NCI-H524 treated with DMSO at 0.1 percent for 48 hours (cell line): ENCODE measurements around the gene SEPTIN5.

Experiments used
- DNase-seq: peaks from one replicate; lab custom pipeline; 2025; lab: John Stamatoyannopoulos, UW

SEPTIN5 gene

DNA sequence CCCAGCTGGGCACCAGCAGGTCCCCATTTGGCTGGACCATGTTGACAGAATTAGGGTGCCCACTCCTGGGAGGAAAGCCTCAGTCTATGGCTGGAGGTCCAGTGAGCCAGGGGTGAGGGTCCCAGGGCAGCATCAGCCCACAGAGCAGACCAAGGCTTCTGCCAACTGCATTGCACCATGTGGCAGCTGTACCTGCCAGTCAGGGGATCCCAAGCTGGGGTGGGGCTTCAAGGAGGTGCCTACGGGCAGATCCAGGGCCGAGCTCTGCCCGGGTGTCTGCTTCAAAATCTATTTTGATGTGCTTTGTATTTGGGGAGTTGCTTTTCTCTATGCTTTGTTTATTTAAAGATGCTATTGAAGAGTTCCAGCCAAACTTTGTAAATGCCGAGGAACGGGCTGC is 19.5 kb downstream of the SEPTIN5 start:
- no peak for DNase-seq

DNA sequence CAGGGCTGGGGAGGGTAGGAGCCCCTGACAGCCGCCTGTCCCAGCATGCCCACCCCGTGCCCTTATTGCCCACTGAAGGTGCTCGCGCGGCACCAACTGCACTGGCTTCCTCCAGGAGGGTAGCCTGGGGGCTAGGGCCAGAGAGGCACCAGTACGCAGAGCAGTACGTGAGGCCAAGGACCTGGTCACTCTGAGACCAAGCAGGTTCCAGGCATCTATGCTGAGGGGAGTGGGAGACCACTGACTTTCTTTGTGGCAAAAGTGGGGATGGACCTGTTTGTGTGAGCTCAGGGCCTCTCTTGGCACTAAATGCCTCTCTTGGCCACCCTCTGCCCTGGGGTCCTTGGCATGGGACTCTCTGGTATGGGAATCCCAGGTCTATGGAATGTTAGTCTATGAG is 19.9 kb downstream of the SEPTIN5 start:
- no peak for DNase-seq

DNA sequence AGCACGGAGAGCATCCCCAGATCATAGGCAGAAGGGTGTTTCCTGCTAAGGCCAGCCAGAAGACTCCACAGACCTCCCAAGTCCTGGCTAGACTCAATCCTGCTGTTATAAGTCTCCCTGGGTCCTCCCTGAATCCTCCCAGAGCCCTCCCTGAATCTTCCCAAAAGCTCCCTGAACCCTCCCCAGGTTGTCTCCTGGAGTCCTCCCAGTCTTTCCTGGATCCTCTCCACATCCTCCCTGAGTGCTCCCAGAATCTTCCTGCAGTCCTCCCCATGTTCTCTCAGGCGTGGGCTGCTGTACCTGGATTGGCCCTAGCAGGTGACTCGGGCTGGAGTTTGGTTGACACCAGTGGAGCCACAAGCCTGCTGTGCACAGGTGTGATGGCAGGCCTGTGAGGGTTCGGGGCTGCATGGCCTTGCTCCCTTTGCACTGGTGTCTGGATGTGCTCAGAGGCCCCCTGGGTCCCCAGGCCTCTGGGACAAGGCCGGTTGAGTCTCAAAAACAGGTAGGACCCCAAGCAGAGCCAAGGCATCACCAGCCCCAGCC is 20.6 kb downstream of the SEPTIN5 start:
- no peak for DNase-seq

DNA sequence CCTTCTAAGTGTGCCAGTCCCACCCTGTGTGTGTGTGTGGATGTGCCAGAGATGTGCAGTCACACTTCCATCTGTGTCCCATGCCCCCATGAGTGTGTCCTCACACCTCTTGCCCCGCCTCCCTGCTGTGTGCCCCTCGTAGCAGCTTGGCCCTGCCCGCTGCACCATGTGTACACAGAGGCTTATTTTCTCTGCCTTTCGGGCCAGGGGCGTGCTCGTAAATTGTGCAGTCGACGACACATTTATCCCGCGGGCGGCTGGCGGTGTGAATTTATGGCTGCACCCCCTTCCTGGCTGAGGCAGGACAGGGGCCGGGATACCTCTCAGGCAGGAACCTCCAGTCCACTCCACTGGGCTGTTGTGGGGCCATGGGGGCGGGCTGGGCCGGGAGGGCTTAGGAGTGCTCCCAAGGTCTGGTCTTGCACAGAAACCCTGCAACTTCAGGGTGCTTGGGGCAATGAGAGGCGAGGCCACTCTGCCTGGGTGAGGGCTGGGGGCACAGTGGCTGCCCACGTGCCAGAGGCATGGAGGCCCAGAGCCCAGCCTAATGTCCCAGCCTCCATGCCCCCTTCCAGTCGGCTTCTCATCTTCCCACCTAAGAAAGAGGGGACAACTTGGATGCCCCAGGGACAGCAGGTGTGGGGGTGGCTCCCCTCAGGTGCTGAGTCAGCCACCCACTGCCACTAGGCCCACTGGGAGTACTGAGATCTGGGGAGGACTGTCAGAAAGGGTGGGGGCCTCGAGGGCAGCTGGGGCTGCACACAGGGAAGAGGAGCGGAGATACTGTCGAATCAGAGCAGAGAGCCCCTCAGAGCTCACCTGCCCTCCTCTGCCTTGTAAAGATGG is 21.6 kb downstream of the SEPTIN5 start:
- no peak for DNase-seq

DNA sequence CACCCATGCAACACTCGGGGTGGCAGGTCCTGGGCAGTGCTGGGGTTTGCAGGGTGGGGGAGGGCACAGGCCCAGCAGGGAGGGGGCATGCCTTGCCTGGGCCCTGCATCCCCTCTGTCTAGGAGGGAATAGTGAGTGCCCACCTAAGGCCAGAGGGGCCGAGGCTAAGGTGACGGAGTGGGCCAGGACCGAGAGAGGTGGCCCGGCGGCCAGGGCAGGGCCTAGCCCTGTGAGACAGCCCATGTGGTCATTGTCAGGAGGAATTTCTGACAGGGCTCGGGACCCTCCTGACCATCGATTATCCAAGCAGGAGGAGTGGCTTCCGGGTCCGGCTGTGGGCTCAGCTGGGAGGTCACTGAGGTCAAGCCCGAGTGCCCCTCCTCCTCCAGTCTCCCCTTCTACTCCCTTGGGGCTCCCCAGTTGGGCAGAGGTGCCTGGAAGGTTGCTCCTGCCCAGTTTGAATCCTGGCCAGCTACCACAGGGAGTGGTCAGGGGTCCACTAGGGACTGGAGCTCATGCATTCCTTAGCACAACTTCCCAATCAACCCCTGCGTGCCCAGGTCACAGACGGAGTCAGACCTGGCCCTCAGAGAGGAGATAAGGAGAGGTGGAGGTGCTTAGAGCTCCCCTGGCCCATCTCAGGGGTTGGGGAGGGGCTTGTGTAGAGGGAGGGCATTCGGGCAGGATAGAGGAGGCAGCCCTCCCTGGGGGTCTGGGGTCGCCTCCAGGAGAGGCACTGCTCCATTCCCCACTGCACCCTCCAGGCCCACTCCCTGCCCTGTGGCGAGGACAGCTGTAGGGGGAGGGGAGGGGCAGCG is 23.8 kb downstream of the SEPTIN5 start:
- no peak for DNase-seq

DNA sequence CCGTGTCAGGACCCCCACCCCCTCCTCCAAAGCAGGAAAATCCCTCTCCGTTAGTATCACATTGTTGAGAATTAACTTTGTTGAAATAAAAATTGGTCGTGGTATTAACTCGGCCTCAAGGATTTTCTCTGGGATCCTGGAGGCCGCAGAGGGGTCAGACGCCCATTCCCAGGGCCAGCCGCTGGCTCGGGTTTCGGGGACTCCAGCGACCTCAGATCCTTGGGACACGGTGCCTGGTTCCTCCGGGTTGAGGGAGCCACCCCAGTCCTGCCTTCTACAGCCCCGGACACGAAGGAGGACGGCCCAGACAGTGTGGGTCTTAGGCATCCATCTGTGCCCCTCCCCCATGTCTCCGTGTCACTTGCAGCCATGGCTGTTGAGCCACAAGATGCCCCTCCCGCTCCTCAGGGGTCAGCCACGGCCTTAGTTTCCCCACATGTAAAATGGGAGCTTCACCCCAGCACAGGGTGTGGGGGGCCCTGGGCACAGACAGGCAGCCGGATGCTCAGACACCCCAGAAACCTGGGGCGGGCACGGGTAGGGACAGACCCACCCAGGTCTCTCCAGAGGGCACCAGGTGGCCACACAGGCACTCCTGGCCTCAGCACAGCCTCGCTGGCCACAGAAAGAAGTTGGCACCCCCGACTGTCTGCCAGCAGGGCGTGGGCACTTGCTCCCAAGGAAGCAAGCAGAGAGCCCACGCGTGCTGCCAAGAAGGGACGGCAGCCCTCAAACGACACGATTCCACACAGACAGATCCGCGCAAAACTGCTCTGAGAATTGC is 24.6 kb downstream of the SEPTIN5 start:
- no peak for DNase-seq

DNA sequence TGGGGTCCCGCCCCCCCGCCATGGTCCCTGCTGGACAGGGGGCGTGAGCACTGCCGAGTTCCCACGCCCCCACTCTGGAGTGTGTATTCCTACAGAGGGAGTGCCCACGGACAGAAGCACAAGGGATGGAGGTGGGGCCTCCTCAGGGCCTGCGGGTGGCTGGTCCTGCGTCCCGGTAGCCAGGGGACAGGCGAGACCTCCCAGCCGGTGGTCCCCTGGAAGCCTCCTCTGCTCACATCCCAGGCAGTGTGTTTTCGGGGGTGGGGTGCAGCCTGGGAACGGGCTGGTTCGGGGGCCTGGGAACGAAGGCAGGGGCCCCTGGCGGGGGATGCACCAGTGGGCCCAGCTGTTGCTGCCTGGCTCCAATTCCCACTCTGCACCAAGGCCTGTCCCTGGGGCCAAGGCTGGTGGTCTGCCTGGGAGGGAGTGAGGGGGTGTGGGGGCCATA is 25.2 kb downstream of the SEPTIN5 start:
- no peak for DNase-seq

DNA sequence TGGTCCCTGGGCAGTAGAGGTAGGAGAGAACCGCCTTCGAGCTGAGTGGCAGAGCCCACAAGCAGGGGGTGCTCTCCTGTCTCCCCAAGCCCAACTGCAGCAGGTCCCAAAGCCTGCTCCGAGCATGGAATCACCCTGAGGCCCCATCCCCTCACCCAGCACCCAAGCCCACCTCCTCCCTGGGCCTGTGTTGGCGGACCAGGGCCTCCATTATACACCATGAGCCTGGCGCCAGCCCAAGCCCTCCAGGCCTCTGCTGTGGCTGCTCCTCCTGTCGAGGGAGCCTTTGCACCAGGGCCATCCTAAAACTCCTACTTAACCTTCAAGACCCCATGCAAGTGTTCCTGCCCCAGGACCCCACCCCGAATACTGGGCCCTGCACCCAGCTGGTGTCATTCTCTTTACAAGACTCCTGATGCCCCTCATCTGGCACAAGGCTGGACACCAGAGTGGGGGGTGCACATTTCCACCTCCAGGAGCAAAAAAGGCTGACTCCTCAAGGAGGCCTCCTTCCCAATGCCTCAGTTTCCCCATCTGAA is 25.7 kb downstream of the SEPTIN5 start:
- DNase-seq = no peak

DNA sequence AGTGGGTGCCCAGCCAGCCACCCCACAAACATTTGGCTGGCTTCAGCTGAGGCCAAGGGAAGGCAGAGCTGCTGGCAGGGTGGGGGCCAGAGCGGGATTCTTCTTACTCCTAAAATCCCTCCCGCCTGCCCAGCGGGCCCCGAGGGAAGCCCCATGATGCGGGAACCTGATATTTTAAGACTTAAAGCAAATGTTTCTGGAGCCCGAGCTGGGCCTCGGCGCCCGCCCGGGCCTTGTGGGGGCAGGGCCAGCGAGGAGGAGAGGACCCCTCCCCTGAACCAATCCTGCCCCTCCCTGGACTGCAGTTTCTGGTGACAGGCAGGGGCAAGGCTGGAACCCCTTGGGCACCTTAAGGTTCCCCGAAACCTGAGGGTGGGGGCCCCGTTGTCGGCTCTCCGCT is 26.3 kb downstream of the SEPTIN5 start:
- DNase-seq = no peak

DNA sequence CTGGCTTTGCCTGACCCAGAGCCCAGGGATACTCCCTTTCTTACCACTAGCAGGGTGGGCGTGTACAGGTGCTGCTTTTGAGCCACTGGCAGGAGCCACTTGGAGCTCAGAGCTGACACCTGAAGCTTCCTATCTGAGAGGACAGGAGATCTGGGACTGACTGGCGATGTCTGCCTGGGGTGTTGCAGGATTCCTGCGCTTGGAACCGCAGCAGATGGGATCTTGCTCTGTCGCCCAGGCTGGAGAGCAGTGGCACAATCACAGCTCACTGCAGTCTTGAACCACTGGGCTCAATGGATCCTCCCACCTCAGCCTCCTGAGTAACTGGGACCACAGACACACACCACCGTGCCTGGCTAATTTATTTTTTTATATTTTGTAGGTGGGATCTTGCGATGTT is 26.8 kb downstream of the SEPTIN5 start:
- DNase-seq = no peak

DNA sequence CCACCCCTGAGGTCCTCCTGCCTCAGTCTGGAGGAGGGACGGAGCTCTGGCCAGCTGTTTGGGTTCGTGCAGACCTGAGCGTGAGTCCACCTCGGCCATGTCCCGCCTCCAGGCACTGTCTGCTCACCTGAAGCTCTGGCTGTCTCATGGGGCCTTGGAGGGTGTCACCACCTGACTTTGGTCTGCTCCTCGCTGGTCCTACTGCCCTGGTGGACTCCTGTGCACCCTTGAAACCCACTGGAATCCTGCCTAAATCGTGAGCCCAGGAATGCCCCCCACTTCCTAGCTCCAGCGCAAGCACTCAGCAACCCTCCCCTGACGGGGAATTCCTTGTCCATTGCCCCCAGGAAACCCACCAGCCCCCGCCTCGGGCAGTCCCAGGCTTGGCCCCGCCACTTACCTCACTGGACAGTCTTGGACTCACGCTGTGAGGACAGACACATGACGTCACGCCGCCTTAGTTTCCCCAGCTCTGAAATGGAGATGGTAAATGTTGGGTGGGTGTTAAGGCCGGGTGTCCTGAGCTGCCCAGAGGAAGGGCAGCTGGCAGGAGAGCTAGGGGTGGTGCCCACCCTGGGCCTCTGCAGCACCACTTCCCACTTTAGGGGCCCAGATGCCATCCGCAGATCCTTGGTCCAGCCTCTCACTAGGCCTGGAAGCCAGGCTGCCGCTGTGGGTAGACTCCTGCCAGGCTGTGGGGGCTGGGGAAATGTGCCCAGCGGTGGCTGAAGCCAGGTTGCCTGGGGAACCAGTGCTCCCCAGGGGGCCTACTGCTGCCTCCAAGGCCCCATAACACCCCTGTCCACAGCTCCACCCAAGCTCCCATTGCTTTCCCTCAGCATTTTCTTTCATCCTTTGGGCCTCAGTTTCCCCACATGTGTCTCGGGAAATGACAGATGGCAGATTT is 28.1 kb downstream of the SEPTIN5 start:
- no peak for DNase-seq

DNA sequence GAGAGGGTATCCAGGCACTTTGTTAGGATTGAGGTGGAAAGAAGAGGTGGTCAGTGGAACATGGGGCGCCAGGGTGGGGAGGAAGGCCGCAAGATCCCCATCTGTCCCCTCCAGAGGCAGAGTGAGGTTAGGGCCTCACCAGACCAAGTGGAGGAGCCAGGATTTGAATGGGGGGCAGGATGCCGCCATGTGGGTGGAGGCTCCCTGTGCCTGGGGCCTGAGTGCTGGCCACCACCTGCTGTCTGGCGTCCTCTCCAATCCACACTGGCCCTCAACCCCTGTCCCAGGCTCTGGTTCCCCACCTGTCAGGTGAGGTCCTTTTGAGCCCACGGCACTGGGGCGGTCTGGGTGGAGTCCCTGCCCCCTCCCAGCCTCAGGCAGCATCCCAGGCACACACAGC is 28.8 kb downstream of the SEPTIN5 start:
- DNase-seq = no peak

DNA sequence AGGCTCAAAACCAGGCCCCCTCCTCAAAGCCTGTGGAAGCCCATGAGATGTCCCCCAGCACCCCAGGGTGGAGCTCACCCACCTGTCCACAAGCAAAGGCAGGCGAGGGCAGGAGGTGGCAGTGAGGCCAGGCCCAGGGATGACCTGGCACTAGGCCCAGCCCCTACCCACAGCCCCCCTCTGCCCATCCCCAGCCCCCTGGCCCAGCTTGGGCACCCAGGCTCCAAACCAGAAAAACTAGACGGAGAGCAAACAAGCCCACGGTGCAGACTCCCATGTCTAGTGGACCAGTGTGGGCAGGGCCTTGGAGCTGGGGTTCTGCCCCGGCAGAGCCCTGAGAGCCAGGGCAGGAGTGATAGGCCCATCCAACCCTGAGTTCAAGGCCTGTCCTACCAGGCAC is 29.3 kb downstream of the SEPTIN5 start:
- no peak for DNase-seq

DNA sequence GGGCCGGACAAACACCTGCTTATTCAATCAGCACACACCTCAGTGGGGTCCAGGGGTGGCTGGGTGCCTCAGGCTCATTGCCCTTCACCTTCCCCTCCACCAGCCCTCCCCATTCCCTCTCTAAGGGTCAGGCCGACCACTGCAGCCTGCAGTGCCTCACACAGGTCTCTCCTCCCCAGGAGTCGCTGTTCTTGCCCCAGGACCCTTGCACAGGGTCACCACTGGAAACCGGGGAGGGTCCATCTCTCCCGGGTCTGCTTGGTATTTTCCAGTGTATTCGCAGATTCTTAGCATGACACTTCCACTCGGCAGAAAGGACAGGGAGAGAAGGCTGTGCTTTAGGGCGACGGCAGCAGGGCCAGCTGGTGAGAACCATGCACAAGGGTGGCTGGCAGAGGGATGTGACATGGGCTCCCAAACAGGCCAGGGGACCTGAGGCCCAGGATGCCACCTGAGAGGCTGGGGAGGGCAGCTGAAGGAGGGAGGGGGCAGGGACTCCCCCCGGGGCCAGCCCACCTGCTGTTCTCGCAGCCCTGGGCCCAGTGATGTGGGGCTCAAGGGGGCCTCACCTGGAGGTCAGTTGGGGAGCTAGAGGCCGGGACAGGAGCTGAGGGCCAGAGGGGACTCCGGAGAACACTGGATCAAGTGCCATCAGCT is 30.2 kb downstream of the SEPTIN5 start:
- no peak for DNase-seq

DNA sequence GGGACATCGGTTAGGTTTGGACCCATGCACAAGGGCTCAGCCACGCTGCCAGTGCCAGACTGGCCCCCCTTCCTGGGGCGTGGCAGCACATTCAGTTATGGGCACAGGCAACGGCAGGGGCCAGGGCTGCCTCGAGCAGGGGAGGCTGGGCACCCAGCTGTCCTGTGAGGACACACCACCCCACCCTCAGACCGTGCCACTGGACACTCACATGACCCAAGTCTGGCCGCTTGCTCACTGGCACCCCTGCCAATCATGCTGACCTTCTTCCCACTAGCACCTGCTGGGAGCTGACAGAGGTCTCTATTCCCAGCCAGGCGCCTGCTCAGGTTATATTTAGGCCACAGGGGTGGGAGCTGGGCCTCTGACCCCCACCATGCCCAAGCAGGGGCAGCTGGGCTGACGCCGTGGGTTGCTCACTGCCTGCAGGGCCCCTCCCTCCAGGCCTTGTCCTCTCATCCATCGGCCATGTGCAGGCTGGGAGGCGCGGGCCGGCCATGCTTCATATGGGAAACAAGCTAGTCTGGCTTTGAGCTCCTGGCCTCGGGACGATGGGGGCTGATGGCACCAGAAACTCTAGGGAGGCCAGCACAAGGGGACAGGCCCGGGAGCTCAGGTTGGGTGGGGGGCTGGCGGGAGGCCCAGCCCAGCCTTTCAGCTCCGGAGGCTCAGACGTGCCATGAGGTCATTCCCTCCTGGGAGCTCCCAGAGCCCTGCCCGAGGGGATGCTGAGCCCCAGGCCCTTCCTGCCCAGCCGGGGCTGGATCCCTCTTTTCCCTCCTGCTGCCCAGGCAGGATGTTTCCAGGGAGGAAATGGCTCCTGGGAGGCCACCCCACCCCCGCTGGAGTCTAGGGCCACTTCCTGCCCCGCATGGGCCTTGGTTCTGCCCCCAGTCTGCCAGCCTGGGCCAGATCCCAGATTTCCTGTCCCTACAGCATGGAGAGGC is 31.1 kb downstream of the SEPTIN5 start:
- no peak for DNase-seq

DNA sequence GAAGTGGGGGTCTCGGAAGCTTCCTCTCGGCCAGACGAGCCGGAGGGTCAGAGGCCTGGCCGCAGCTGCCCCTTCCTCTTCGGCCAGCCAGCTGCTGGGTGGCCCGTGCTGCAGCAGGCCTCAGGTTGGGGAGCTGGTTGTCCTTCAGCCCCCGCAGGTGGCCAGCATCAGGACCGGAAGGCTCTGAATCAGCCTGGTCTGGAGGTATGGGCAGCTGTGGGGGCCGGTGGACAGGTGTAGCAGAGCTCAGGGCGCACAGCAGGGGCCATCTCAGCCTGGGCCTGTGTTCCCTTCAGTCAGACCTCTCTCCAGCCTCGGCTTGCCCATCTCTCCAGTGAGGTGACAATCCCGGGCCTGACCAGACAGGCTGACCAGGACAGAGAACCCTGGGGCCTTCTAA is 32.4 kb downstream of the SEPTIN5 start:
- no peak for DNase-seq

DNA sequence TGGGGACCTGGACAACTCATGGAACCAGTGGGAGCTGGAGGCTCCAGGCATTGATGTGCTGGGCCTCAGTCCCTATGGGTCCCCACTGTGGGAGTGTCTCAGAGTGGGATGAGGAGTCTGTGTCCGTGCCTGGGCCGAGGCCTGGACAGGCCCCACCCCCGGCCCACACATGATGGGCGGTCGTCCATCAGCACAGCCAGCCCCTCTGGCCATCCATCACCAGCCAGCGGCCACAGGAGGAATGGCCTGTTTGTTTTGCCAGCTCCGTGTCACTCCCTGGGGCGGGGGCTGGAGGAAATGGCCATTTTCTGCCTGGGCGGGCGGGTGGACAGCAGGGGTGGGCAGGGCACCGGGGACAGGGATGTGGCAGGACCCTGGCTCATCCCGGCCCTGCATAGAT is 33.2 kb downstream of the SEPTIN5 start:
- no peak for DNase-seq

DNA sequence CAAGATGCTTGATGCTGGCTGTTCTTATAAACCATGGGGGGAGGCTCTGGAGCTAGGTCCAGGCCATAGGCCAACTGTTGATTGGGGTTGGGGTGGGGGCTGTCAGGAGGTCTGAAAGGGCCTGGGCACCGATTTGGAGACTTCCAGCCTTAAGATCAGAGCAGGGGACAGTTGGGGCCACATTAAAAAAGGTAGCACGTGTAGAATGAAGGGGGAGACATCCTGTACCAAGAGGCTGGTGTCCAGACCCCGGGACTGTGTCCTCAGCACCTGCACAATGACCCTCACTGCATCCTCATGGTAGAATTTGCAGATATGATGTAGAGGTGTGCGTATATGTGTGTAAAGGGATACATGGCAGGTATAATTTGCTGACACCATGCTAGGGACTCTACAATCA is 33.8 kb downstream of the SEPTIN5 start:
- DNase-seq = no peak

DNA sequence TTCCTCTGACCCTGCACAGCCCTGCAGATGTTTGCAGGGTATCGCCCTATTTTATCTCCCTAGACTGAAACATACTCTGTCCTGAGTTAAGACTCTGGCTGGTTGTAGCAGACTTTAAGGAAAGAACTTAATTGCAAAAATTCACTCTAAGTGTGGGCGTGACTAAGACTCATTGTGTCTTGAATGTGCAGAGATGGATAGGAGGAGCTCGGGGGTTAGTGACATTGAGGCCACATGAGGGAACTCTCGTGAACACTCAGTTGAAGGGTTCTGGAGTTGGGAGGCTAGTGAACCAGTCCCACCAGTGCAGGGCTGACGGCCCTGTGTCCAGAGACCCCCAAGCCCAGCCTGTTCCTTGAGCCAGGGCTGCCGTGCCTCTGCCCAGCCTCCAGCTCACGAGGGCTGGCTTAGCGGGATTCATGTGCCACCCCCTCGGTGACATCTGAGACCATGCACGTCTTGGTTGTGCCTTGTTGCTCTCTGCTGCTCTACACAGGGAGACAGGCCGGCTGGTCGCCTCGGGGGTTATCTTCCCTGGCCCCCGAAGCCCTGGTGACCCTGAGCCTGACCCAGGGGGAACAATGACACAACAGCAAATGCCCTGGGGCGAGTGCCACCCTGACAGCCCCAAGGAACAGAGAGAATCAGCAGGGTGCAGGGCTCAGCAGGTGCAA is 34.8 kb downstream of the SEPTIN5 start:
- no peak for DNase-seq
